NT2/D1 (cell line): ENCODE data around the gene RBFOX1.

Source experiments
- SUZ12 ChIP-seq: IDR thresholded peaks from 2 replicates; pipeline ENCODE4 v1.6.1; 2011; ENCODE audit not compliant: insufficient read length, insufficient read depth; ENCODE audit errors: extremely low read depth
- YY1 ChIP-seq: IDR thresholded peaks from 2 replicates; pipeline ENCODE4 v1.6.1; 2011; ENCODE audit not compliant: insufficient read length, insufficient read depth
- ZNF274 ChIP-seq: IDR thresholded peaks from 2 replicates; pipeline ENCODE4 v1.6.1; 2011; ENCODE audit warnings: mild to moderate bottlenecking, low read depth, low read length

- no peak for TF ChIP-seq YY1
- no peak for TF ChIP-seq ZNF274
- no peak for TF ChIP-seq SUZ12
These were observed 123.6 kb downstream of the RBFOX1 start for GRCh38 chr16:7456211-7456610.
